HepG2 (cell line): ENCODE measurements around the gene TRIM8. TPM values are rescaled to one million over a fixed set of nuclear protein-coding genes. Genes with fewer than 3 reads are reported as not detected.

Experiments used
- ATRX ChIP-seq: sonication (generic); formaldehyde crosslinking; IDR thresholded peaks from 2 replicates; pipeline ENCODE4 v1.4.0; 2020; ENCODE audit warnings: missing genetic modification reagents, borderline replicate concordance
- ELF1 ChIP-seq: sonication (generic); formaldehyde crosslinking; IDR thresholded peaks from 2 replicates; pipeline ENCODE4 v1.4.0; 2020; ENCODE audit warnings: missing genetic modification reagents
- ETV6 ChIP-seq: sonication (generic); formaldehyde crosslinking; conservative IDR thresholded peaks from 2 replicates; pipeline ENCODE4 v1.4.0; 2020; ENCODE audit warnings: missing genetic modification reagents
- KAT7 ChIP-seq: IDR thresholded peaks from 2 replicates; pipeline ENCODE4 v1.6.1; 2018; ENCODE audit warnings: borderline replicate concordance, missing compliant biosample characterization
- MYC ChIP-seq: sonication (generic); formaldehyde crosslinking; IDR thresholded peaks from 2 replicates; pipeline ENCODE4 v1.9.0; 2021; ENCODE audit warnings: missing genetic modification reagents, borderline replicate concordance
- RBFOX2 ChIP-seq: fragments of 200-400 bp; formaldehyde crosslinking; IDR thresholded peaks from 2 replicates; pipeline ENCODE4 v1.6.1; 2017; ENCODE audit warnings: low read depth, mild to moderate bottlenecking, low read length
- SNAPC4 ChIP-seq: sonication (generic); formaldehyde crosslinking; IDR thresholded peaks from 2 replicates; pipeline ENCODE4 v1.4.0; 2020; ENCODE audit warnings: mild to moderate bottlenecking, missing genetic modification reagents
- SP4 ChIP-seq: sonication (generic); formaldehyde crosslinking; IDR thresholded peaks from 2 replicates; pipeline ENCODE4 v1.8.1; 2023; ENCODE audit warnings: mild to moderate bottlenecking, missing genetic modification reagents
- SRF ChIP-seq: IDR thresholded peaks from 2 replicates; pipeline ENCODE4 v1.6.1; 2011; ENCODE audit warnings: mild to moderate bottlenecking, low read depth, low read length, moderate library complexity
- TBL1XR1 ChIP-seq: fragments of 150-350 bp; IDR thresholded peaks from 2 replicates; pipeline ENCODE4 v1.6.1; 2014; ENCODE audit warnings: borderline replicate concordance, low read length; ENCODE audit not compliant: partially characterized antibody
- ZBTB21 ChIP-seq: sonication (generic); formaldehyde crosslinking; IDR thresholded peaks from 2 replicates; pipeline ENCODE4 v1.4.0; 2020; ENCODE audit warnings: missing genetic modification reagents
- ZFP36L2 ChIP-seq: sonication (generic); formaldehyde crosslinking; IDR thresholded peaks from 2 replicates; pipeline ENCODE4 v1.4.0; 2020; ENCODE audit warnings: missing genetic modification reagents
- ZNF460 ChIP-seq: sonication (generic); formaldehyde crosslinking; IDR thresholded peaks from 2 replicates; pipeline ENCODE4 v1.5.1; 2020; ENCODE audit warnings: missing genetic modification reagents, mild to moderate bottlenecking, borderline replicate concordance
- ZNF543 ChIP-seq: sonication (generic); formaldehyde crosslinking; IDR thresholded peaks from 2 replicates; pipeline ENCODE4 v1.4.0; 2020; ENCODE audit warnings: mild to moderate bottlenecking, missing genetic modification reagents
- ZNF703 ChIP-seq: sonication (generic); formaldehyde crosslinking; IDR thresholded peaks from 2 replicates; pipeline ENCODE4 v1.5.1; 2020; ENCODE audit warnings: missing genetic modification reagents, mild to moderate bottlenecking, moderate library complexity, borderline replicate concordance
- polyA plus RNA-seq, 8 experiments: library from polyadenylated mRNA; depleted of rRNA in 3 of 8; stranded (reverse) in 7 of 8; unstranded in 1 of 8; fragments of >200 nt; fragmentation: Illumina TruSeq in 4 of 8; extraction: Trizol in 4 of 8; gene quantifications; 2 replicates each; pipeline versions ENCODE4 v1.2.1 to v1.2.3, GENCODE V29; 2011 to 2016; ENCODE audit warnings: low read depth in 4 of 8, missing spikeins in 1 of 8, mixed read lengths in 1 of 8; ENCODE audit not compliant: insufficient read depth in 1 of 8
- total RNA-seq, 5 experiments: library from RNA; depleted of rRNA; stranded (reverse); fragments of >200 nt; fragmentation: Illumina TruSeq; extraction: Trizol; gene quantifications; 2 replicates each; pipeline ENCODE4 v1.2.3, GENCODE V29; 2016; ENCODE audit warnings: low read depth in 1 of 5
- TF ChIP-seq, protein P1 (sequence below): sonication (generic); formaldehyde crosslinking; IDR thresholded peaks from 2 replicates; pipeline ENCODE4 v1.4.0; 2020; ENCODE audit warnings: mild to moderate bottlenecking, missing genetic modification reagents

Gene TRIM8
- total and polyA plus RNA-seq, 2 of the 13 experiments (the other 11 are each of a cell fraction or from before 2014, with no cell fraction given): 38.9 to 66.5 TPM

GRCh38 chr10:102669206-102670064 lies 25.2 kb downstream of the TRIM8 start (continued):
- TF ChIP-seq ZNF703 (CRISPR knock-in tag) (no peak), SRF (no peak), ZNF543 (CRISPR knock-in tag) (no peak), SNAPC4 (0 out of 2 replicates have a peak, but pooled peaks have one; percentile 35), ELF1 (CRISPR knock-in tag) (no peak), SP4 (CRISPR knock-in tag) (no peak), RBFOX2 (no peak), ETV6 (CRISPR knock-in tag) (no peak), KAT7 (CRISPR knock-in tag) (no peak), ZNF460 (CRISPR knock-in tag) (no peak), ZBTB21 (no peak), ATRX (CRISPR knock-in tag) (no peak), ZFP36L2 (CRISPR knock-in tag) (no peak), MYC (no peak), TBL1XR1 (no peak)
- TF ChIP-seq, protein P1, sequence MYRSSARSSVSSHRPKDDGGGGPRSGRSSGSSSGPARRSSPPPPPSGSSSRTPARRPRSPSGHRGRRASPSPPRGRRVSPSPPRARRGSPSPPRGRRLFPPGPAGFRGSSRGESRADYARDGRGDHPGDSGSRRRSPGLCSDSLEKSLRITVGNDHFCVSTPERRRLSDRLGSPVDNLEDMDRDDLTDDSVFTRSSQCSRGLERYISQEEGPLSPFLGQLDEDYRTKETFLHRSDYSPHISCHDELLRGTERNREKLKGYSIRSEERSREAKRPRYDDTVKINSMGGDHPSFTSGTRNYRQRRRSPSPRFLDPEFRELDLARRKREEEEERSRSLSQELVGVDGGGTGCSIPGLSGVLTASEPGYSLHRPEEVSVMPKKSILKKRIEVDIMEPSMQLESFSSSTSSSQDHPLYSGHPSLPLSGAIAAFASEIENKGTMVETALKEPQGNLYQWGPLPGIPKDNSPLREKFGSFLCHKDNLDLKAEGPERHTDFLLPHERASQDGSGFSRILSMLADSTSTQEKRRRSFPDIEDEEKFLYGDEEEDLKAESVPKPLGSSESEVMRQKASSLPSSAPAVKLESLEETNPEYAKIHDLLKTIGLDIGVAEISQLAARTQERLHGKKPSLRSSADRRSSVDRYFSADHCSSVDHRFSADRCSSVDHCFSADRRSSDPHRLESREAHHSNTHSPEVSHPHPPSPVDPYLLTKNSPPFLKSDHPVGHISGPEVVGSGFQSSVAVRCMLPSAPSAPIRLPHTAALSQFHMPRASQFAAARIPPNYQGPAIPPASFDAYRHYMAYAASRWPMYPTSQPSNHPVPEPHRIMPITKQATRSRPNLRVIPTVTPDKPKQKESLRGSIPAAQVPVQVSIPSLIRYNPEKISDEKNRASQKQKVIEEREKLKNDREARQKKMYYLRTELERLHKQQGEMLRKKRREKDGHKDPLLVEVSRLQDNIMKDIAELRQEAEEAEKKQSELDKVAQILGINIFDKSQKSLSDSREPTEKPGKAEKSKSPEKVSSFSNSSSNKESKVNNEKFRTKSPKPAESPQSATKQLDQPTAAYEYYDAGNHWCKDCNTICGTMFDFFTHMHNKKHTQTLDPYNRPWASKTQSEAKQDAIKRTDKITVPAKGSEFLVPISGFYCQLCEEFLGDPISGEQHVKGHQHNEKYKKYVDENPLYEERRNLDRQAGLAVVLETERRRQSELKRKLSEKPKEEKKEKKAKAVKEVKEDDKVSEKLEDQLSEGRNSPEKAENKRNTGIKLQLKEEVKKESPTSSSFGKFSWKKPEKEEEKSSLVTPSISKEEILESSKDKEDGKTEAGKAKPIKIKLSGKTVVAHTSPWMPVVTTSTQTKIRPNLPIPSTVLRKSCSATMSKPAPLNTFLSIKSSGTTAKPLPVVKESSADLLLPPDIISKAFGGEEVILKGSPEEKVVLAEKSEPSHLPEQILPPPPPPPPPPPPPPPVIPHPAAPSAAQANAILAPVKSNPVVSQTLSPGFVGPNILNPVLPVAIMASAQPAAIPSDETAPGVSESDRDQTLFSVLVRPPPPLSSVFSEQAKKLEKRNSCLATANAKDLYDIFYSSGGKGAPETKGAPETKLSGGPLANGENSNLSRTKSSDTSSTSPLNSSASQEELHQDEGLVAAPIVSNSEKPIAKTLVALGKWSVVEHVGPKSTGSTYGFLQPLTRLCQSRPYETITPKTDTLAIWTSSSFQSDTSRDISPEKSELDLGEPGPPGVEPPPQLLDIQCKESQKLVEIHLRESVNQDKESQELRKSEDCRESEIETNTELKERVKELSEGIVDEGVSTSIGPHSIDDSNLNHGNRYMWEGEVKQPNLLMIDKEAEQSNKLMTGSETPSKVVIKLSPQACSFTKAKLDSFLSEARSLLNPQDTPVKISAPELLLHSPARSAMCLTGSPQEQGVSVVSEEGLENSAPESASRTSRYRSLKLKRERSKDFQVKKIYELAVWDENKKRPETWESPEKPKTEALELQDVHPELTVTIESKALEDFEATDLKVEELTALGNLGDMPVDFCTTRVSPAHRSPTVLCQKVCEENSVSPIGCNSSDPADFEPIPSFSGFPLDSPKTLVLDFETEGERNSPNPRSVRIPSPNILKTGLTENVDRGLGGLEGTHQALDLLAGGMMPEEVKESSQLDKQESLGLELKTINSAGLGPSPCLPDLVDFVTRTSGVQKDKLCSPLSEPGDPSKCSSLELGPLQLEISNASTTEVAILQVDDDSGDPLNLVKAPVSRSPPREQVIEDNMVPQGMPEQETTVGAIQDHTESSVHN (CRISPR knock-in tag): no peak
